GM21447 (cell line): Measurements from ENCODE around the gene CCDC85C.

Experiments used
- ATAC-seq: cut with Tn5 transposase; IDR thresholded peaks from one replicate; pipeline ENCODE4 v1.9.1; 2021; ENCODE audit not compliant: unreplicated experiment

CCDC85C gene

GRCh38 chr14:99542566-99542965 is 61.4 kb downstream of the CCDC85C start:
- ATAC-seq: no peak

- no peak for ATAC-seq
Measured at GRCh38 chr14:99541677-99542470, 62.1 kb downstream of the CCDC85C start.

GRCh38 chr14:99541211-99541610 is 62.8 kb downstream of the CCDC85C start:
- ATAC-seq: no peak

- ATAC-seq: no peak
Measured at GRCh38 chr14:99540196-99541032, 63.6 kb downstream of the CCDC85C start.

- no peak for ATAC-seq
Measured at GRCh38 chr14:99539491-99539890, 64.5 kb downstream of the CCDC85C start.

- ATAC-seq: no peak
Measured at GRCh38 chr14:99538733-99539132, 65.3 kb downstream of the CCDC85C start.

- no peak for ATAC-seq
Measured at GRCh38 chr14:99538275-99538674, 65.7 kb downstream of the CCDC85C start.

- no peak for ATAC-seq
Measured at GRCh38 chr14:99537399-99537798, 66.6 kb downstream of the CCDC85C start.

- ATAC-seq: no peak
Measured at GRCh38 chr14:99535908-99536778, 67.9 kb downstream of the CCDC85C start.

GRCh38 chr14:99535448-99535847 is 68.6 kb downstream of the CCDC85C start:
- no peak for ATAC-seq

- no peak for ATAC-seq
Measured at GRCh38 chr14:99534863-99535262, 69.1 kb downstream of the CCDC85C start.

GRCh38 chr14:99534333-99534732 is 69.7 kb downstream of the CCDC85C start:
- ATAC-seq: no peak

GRCh38 chr14:99532310-99532709 is 71.7 kb downstream of the CCDC85C start:
- no peak for ATAC-seq

GRCh38 chr14:99531251-99532096 is 72.5 kb downstream of the CCDC85C start:
- no peak for ATAC-seq

- ATAC-seq: no peak
Measured at GRCh38 chr14:99530407-99531155, 73.4 kb downstream of the CCDC85C start.

GRCh38 chr14:99529899-99530298 is 74.1 kb downstream of the CCDC85C start:
- ATAC-seq: no peak

GRCh38 chr14:99527427-99528076 is 76.5 kb downstream of the CCDC85C start:
- no peak for ATAC-seq

GRCh38 chr14:99527026-99527425 is 77.0 kb downstream of the CCDC85C start:
- no peak for ATAC-seq

GRCh38 chr14:99525699-99526080 is 78.3 kb downstream of the CCDC85C start:
- ATAC-seq: no peak
